Fibroblast of villous mesenchyme (primary cell): Measurements from ENCODE around the gene KRT222. TPM values are rescaled to one million over a fixed set of nuclear protein-coding genes. Genes with fewer than 3 reads are reported as not detected.

Source experiments
- DNase-seq: peaks from one replicate; pipeline ENCODE4 v3.0.0-alpha.2; 2010; ENCODE audit warnings: low read depth
- H3K4me3 ChIP-seq: 2 replicates; pipeline ENCODE4 v1.5.1; 2011; ENCODE audit warnings: low read depth, mild to moderate bottlenecking, low read length
- CTCF ChIP-seq: IDR thresholded peaks from 2 replicates; pipeline ENCODE4 v1.5.1; 2012; ENCODE audit warnings: low read depth, mild to moderate bottlenecking, low read length; ENCODE audit not compliant: insufficient read depth
- total RNA-seq: library from RNA; depleted of rRNA; stranded (reverse); fragments of >200 nt; gene quantifications from 2 replicates; pipeline ENCODE4 v1.2.3, GENCODE V29; 2012

KRT222 gene
- total RNA-seq, 1 donor = not detected

- H3K4me3 ChIP-seq = no peak overlapping the region
- DNase-seq = no peak
- TF ChIP-seq CTCF = no peak
Observed at GRCh38 chr17:40686192-40686591, 21.2 kb upstream of the KRT222 start.

GRCh38 chr17:40680998-40681397, 16.0 kb upstream of the KRT222 start:
- no peak for DNase-seq
- no peak for TF ChIP-seq CTCF
- no peak overlapping the region for H3K4me3 ChIP-seq

GRCh38 chr17:40679523-40679907, 14.5 kb upstream of the KRT222 start:
- TF ChIP-seq CTCF = no peak
- no peak for DNase-seq
- H3K4me3 ChIP-seq = no peak overlapping the region

GRCh38 chr17:40678902-40679522, 14.0 kb upstream of the KRT222 start:
- no peak overlapping the region for H3K4me3 ChIP-seq
- no peak for TF ChIP-seq CTCF
- no peak for DNase-seq

- TF ChIP-seq CTCF = no peak
- DNase-seq = no peak
- H3K4me3 ChIP-seq = no peak overlapping the region
Observed at GRCh38 chr17:40675905-40676304, 10.9 kb upstream of the KRT222 start.

GRCh38 chr17:40672654-40673053, 7.7 kb upstream of the KRT222 start:
- no peak for DNase-seq
- no peak overlapping the region for H3K4me3 ChIP-seq
- TF ChIP-seq CTCF = no peak

GRCh38 chr17:40671282-40671681, 6.3 kb upstream of the KRT222 start:
- DNase-seq = no peak
- no peak for TF ChIP-seq CTCF
- no peak overlapping the region for H3K4me3 ChIP-seq
